H9 (cell line): ENCODE results near the gene MIGA2. TPM values are rescaled to one million over a fixed set of nuclear protein-coding genes. Genes with fewer than 3 reads are reported as not detected.
A peak's percentile ranks its signal among the peaks of the same experiment; 100 is the strongest.

Experiments
- DNase-seq: peaks from one replicate; pipeline ENCODE4 v3.0.0-alpha.2; 2017
- H2AFZ ChIP-seq: one replicate; pipeline ENCODE4 v1.6.1; 2013; ENCODE audit warnings: mild to moderate bottlenecking, low read length, control low read depth, moderate library complexity
- H2AK5ac ChIP-seq: 2 replicates; pipeline ENCODE4 v1.6.1; 2013; ENCODE audit warnings: low read length, control low read depth, mixed read lengths; ENCODE audit not compliant: insufficient read length
- H2BK120ac ChIP-seq: one replicate; pipeline ENCODE4 v1.6.1; 2013; ENCODE audit warnings: low read depth, mild to moderate bottlenecking, low read length, control low read depth, inconsistent platforms; ENCODE audit not compliant: poor library complexity, severe bottlenecking
- H2BK12ac ChIP-seq: 2 replicates; pipeline ENCODE4 v1.6.1; 2013; ENCODE audit warnings: low read length, control low read depth, mixed read lengths, low read depth; ENCODE audit not compliant: insufficient read length
- H2BK15ac ChIP-seq: 2 replicates; pipeline ENCODE4 v1.6.1; 2013; ENCODE audit warnings: low read depth, low read length, control low read depth
- H2BK20ac ChIP-seq: one replicate; pipeline ENCODE4 v1.6.1; 2013; ENCODE audit warnings: low read depth, mild to moderate bottlenecking, low read length, control low read depth, inconsistent platforms; ENCODE audit not compliant: poor library complexity, severe bottlenecking
- H2BK5ac ChIP-seq: 2 replicates; pipeline ENCODE4 v1.6.1; 2013; ENCODE audit warnings: low read length, control low read depth, mixed read lengths; ENCODE audit not compliant: insufficient read length
- H3K14ac ChIP-seq: 2 replicates; pipeline ENCODE4 v1.6.1; 2013; ENCODE audit warnings: low read length, control low read depth; ENCODE audit not compliant: insufficient read depth
- H3K18ac ChIP-seq: 2 replicates; pipeline ENCODE4 v1.6.1; 2013; ENCODE audit warnings: low read depth, mild to moderate bottlenecking, mixed read lengths, low read length, control low read depth; ENCODE audit not compliant: insufficient read length
- H3K23ac ChIP-seq: 2 replicates; pipeline ENCODE4 v1.6.1; 2013; ENCODE audit warnings: low read length, control low read depth, mixed read lengths, low read depth; ENCODE audit not compliant: insufficient read length
- H3K23me2 ChIP-seq: 2 replicates; pipeline ENCODE4 v1.6.1; 2013; ENCODE audit warnings: low read depth, mild to moderate bottlenecking, mixed read lengths, low read length, control low read depth; ENCODE audit not compliant: insufficient read length, poor library complexity, severe bottlenecking
- H3K27ac ChIP-seq: 2 replicates; pipeline ENCODE4 v1.5.1; 2013; ENCODE audit warnings: low read length, control low read depth, mixed read lengths, low read depth; ENCODE audit not compliant: insufficient read length
- H3K27me3 ChIP-seq: 2 replicates; pipeline ENCODE4 v1.6.1; 2013; ENCODE audit warnings: low read length, control low read depth, inconsistent platforms; ENCODE audit not compliant: insufficient read depth
- H3K4ac ChIP-seq: 2 replicates; pipeline ENCODE4 v1.6.1; 2013; ENCODE audit warnings: low read depth, mild to moderate bottlenecking, control low read depth, inconsistent platforms, low read length, moderate library complexity
- H3K4me1 ChIP-seq: 2 replicates; pipeline ENCODE4 v1.6.1; 2013; ENCODE audit warnings: low read length, control low read depth, inconsistent platforms; ENCODE audit not compliant: insufficient read depth
- H3K4me2 ChIP-seq: 2 replicates; pipeline ENCODE4 v1.6.1; 2013; ENCODE audit warnings: low read length, control low read depth, mixed read lengths; ENCODE audit not compliant: insufficient read length, insufficient read depth
- H3K56ac ChIP-seq: 2 replicates; pipeline ENCODE4 v1.6.1; 2013; ENCODE audit warnings: low read depth, mild to moderate bottlenecking, mixed read lengths, low read length, control low read depth; ENCODE audit not compliant: insufficient read length
- H3K79me1 ChIP-seq: 2 replicates; pipeline ENCODE4 v1.6.1; 2013; ENCODE audit warnings: low read depth, mild to moderate bottlenecking, moderate library complexity, low read length, control low read depth, inconsistent platforms; ENCODE audit not compliant: insufficient read depth, poor library complexity, severe bottlenecking
- H3K79me2 ChIP-seq: 2 replicates; pipeline ENCODE4 v1.6.1; 2013; ENCODE audit warnings: low read length, control low read depth, inconsistent platforms; ENCODE audit not compliant: insufficient read depth
- H3K9ac ChIP-seq: 2 replicates; pipeline ENCODE4 v1.6.1; 2013; ENCODE audit warnings: low read length, control low read depth, mixed read lengths; ENCODE audit not compliant: insufficient read length; ENCODE audit errors: extremely low read depth
- H3K9me3 ChIP-seq: one replicate; pipeline ENCODE4 v1.6.1; 2013; ENCODE audit warnings: low read depth, low read length, inconsistent platforms; ENCODE audit not compliant: control insufficient read depth
- H3T11ph ChIP-seq: one replicate; pipeline ENCODE4 v1.6.1; 2013; ENCODE audit warnings: mild to moderate bottlenecking, low read length, control low read depth, inconsistent platforms
- H4K20me1 ChIP-seq: one replicate; pipeline ENCODE4 v1.6.1; 2013; ENCODE audit not compliant: control insufficient read depth, insufficient read length, insufficient read depth
- H4K5ac ChIP-seq: 2 replicates; pipeline ENCODE4 v1.6.1; 2013; ENCODE audit warnings: low read depth, mild to moderate bottlenecking, mixed read lengths, low read length, control low read depth; ENCODE audit not compliant: insufficient read length
- H4K8ac ChIP-seq: replicated peaks from 2 replicates; pipeline ENCODE4 v1.6.1; 2013; ENCODE audit warnings: low read length, control low read depth, mixed read lengths, low read depth; ENCODE audit not compliant: insufficient read length
- H4K91ac ChIP-seq: 2 replicates; pipeline ENCODE4 v1.6.1; 2013; ENCODE audit warnings: low read depth, mild to moderate bottlenecking, moderate library complexity, mixed read lengths, low read length, control low read depth; ENCODE audit not compliant: insufficient read length
- H3K27ac Mint-ChIP-seq, 3 experiments: 2 replicates in 2 of 3; 3 replicates in 1 of 3; pipeline ENCODE4 v1.8.0; 2020 to 2021; ENCODE audit warnings: mixed read lengths in 3 of 3, mild to moderate bottlenecking in 1 of 3, moderate library complexity in 1 of 3
- H3K27me3 Mint-ChIP-seq: 2 replicates; pipeline ENCODE4 v1.8.0; 2021; ENCODE audit warnings: low read depth, mild to moderate bottlenecking, moderate library complexity, mixed read lengths
- H3K36me3 Mint-ChIP-seq, 3 experiments: 2 replicates in 2 of 3; 3 replicates in 1 of 3; pipeline ENCODE4 v1.8.0; 2020 to 2021; ENCODE audit warnings: low read depth in 3 of 3, mixed read lengths in 3 of 3; ENCODE audit not compliant: insufficient read depth in 1 of 3
- H3K4me1 Mint-ChIP-seq, 2 experiments: 2 replicates each; pipeline ENCODE4 v1.8.0; 2020; ENCODE audit warnings: mixed read lengths in 2 of 2
- H3K4me3 Mint-ChIP-seq, 2 experiments: 2 replicates in 1 of 2; 3 replicates in 1 of 2; pipeline ENCODE4 v1.8.0; 2020 to 2021; ENCODE audit warnings: mild to moderate bottlenecking in 2 of 2, mixed read lengths in 2 of 2, moderate library complexity in 1 of 2
- H3K9me3 Mint-ChIP-seq, 2 experiments: 2 replicates in 1 of 2; 3 replicates in 1 of 2; pipeline ENCODE4 v1.8.0; 2020; ENCODE audit warnings: mild to moderate bottlenecking in 2 of 2, mixed read lengths in 2 of 2, moderate library complexity in 1 of 2
- WGBS: extraction: QIAGEN DNeasy Blood & Tissue Kit; methylation state at CpG from one replicate; pipeline ENCODE4 v1.1.7; 2013; ENCODE audit warnings: missing lambda C conversion rate, low lambda C conversion rate, mixed read lengths; ENCODE audit not compliant: insufficient read length; ENCODE audit errors: extremely low coverage; 5-methylcytosine and 5-hydroxymethylcytosine counted together
- total RNA-seq: library from RNA; stranded (reverse); gene quantifications from 2 replicates; pipeline ENCODE4 v1.2.1, GENCODE V29; 2021
- TF ChIP-seq, protein P1 (sequence below): fragments of 200-600 bp; sonication (generic); conservative IDR thresholded peaks from 3 replicates; pipeline ENCODE4 v1.8.0; 2021; ENCODE audit warnings: antibody characterized with exemption, mild to moderate bottlenecking

MIGA2 gene
- total RNA-seq, 1 experiment from 2014 or later, result 37.8 TPM

DNA sequence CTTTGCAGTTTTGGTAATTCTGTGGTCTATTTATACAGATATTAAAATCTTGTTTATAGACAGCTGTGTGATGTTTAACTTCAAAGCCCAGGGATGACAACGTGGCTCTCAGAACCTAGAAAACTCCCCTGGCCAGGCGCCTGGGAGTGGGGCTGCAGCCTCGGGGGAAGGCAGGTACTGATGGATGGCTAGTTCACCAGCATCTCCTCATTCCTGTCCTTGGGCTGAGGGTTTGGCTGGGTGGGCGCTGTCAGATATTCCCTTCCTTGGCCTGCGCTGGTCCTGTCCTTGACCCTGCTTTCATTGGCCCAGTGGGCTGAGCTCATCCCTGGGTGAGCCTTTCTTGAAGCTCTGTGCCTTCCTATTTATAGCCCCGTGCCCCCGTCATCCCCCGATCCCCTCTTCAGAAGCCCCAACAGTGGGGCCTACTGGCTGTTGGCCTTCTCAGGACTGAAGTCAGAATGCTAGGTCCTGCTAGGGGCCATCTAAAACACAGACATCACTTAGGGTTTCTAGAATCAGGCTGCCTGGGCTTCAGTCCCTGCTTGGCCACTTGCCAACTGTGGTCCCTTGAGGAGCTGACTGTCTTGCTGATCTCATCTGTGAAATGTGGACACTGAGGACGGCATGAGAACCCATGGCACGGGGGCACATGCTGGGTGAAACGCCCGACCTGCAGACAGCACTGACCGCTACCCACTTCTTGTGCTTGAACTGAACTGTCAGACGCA lies 29.2 kb upstream of the MIGA2 start:
- Histone ChIP-seq H3T11ph (no peak overlapping the region), H3K23me2 (no peaks in the 10 kb centered on the region), H2AFZ (no peak overlapping the region), H2BK120ac (no peak overlapping the region), H3K27ac (no peak overlapping the region), H3K23ac (no peak overlapping the region), H2AK5ac (no peak overlapping the region), H3K4me2 (no peak overlapping the region), H2BK15ac (no peak overlapping the region), H3K79me2 (no peaks in the 10 kb centered on the region), H3K9ac (no peak overlapping the region), H3K4ac (no peak overlapping the region), H3K18ac (no peak overlapping the region), H3K14ac (no peak overlapping the region), H2BK12ac (no peak overlapping the region), H3K9me3 (no peaks in the 10 kb centered on the region), H4K8ac (no peak overlapping the region), H3K4me1 (no peaks in the 10 kb centered on the region), H4K20me1 (no peaks in the 10 kb centered on the region), H3K79me1 (no peaks in the 10 kb centered on the region), H4K5ac (no peak overlapping the region), H2BK5ac (no peak overlapping the region), H4K91ac (no peak overlapping the region), H3K27me3 (no peaks in the 10 kb centered on the region), H3K56ac (no peak overlapping the region), H2BK20ac (no peak overlapping the region)
- Mint-ChIP-seq H3K27me3 (no peaks in the 10 kb centered on the region; the same call in 1 of the 2 replicates), H3K36me3 (peaks cover 31 to 71% (median 45%) of the 10 kb centered on the region in 3 experiments), H3K4me1 (peaks cover 0 to 3% of the 10 kb centered on the region in 2 experiments; a peak in 1 of 4 replicates), H3K9me3 (no peaks in the 10 kb centered on the region), H3K27ac (peak overlapping the region in 1 of 3 experiments; percentile 86; a peak in 1 of 7 replicates), H3K4me3 (no peak overlapping the region)
- no peak for DNase-seq
- WGBS, result no CpG with 5 or more reads among the region's 14 CpGs
- TF ChIP-seq, protein P1, sequence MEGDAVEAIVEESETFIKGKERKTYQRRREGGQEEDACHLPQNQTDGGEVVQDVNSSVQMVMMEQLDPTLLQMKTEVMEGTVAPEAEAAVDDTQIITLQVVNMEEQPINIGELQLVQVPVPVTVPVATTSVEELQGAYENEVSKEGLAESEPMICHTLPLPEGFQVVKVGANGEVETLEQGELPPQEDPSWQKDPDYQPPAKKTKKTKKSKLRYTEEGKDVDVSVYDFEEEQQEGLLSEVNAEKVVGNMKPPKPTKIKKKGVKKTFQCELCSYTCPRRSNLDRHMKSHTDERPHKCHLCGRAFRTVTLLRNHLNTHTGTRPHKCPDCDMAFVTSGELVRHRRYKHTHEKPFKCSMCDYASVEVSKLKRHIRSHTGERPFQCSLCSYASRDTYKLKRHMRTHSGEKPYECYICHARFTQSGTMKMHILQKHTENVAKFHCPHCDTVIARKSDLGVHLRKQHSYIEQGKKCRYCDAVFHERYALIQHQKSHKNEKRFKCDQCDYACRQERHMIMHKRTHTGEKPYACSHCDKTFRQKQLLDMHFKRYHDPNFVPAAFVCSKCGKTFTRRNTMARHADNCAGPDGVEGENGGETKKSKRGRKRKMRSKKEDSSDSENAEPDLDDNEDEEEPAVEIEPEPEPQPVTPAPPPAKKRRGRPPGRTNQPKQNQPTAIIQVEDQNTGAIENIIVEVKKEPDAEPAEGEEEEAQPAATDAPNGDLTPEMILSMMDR, result peak; percentile 13; the same call in 1 of the 3 replicates
